ENCODE results near the gene DIRAS3.

GRCh38 chr1:68010090-68010489, 40.3 kb downstream of the DIRAS3 start:
- TF ChIP-seq CTCF (IDR thresholded peaks at IDR 0.05) (peak in 1 of 3 experiments; percentile 17), POLR2A (IDR thresholded peaks at IDR 0.05; ENCODE audit: low read depth) (no peak), POLR2AphosphoS5 (IDR thresholded peaks at IDR 0.05) (no peak), EP300 (IDR thresholded peaks at IDR 0.05) (no peak)
